GM21447 (cell line): ENCODE data around the gene TAF1B.

Source experiments
- ATAC-seq: cut with Tn5 transposase; IDR thresholded peaks from one replicate; pipeline ENCODE4 v1.9.1; 2021; ENCODE audit not compliant: unreplicated experiment

Gene TAF1B

DNA sequence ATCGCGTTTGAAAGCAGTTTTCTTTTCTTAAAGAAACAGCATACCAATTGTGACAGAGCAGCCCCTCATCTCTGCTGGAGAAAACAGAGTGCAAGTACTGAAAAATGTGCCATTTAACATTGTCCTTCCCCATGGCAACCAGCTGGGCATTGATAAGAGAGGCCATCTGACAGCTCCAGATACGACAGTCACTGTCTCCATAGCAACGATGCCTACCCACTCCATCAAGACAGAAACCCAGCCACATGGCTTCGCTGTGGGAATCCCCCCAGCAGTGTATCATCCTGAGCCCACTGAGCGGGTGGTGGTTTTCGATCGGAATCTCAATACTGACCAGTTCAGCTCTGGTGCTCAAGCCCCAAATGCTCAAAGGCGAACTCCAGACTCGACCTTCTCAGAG lies 117.7 kb downstream of the TAF1B start:
- no peak for ATAC-seq

GRCh38 chr2:9964334-9964980 lies 121.2 kb downstream of the TAF1B start:
- ATAC-seq, result no peak

DNA sequence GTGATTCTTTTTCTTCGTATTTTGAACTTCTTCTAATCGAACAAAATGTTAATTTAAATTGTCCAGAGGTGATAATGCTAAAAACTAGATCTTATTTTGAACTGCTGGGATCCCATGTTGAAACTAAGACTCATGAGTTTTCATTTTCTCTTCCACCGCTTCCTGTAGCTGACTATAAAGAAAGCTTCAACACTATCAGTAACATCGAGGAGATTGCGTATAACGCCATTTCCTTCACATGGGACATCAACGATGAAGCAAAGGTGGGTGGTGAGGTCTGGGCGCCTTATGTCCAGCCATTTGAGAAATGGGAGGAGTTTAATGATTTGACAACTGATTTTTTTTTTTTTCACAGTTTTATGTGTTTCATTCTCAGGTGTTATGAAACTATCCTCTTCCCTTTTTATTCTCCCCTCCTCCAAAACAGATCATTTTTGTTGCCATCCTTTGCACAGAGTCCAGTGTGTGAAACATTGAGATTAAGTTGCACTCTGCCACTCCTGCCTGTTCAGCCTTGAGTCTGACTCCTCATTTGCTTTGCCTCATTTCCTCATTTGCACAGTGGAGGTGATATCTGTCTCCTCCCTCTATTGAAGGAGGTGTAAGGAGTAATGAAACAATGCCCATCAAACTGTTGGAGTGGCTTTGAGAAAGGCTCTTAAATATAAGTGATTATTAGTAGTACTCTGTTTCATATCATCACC lies 122.0 kb downstream of the TAF1B start:
- ATAC-seq, result no peak

DNA sequence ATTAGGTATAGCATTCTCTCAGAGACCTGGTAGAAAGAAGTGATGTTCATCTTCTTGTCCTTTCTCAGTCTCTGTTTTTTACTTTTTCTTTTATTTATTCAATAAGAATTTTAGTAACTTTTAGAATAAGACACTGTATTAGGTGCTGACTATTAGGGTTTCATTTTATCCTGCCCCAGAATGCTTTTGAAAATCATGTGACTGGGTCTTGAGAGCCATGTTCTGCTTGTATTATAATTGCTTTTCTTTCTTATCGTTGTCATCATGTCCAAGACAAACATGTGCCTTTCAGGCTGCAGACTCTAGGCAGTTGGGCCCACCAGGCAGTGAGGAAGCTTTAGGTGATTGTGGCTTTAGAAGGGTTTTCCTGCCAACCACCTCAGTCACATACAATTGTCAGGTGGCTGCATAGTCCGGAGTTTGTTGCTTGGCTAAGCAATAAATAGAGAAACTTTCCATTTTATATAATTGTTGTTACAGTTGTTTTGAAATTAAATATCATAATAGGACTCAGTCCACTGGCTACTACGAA lies 123.3 kb downstream of the TAF1B start:
- ATAC-seq, result no peak

DNA sequence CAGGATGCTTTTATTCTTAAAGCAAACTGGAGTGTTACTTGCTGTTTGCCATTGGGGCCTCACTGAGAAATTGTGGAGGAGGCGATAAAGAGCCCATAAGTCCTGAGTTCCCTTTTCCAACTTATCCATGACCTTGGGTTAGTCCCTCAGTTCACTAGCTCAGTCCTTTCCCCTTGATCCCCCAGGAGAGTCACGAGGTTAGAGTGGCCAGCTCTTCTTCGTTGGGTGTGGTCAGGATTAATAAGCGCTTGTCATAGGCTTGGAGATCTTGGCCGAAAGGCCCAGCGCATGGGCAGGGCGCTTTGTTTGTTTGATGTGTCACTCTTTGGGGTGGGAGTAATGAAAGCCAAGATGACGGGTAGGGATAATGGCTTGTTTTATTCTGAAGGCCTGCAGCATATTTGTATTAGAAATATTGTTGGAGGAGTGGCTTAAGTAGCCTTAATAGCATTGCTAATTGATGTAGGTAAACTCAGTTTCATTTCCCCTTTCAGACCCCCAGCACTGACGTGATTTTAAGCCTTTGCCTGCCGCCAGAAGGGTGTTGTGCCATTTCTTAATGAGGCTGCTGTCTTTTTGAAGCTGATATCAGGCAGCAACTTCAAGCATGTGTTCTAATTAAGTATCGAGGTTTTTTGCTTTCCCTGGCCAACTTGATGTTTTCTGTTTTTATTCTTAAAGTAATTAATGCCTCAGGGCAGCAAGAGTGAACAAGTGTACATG lies 123.9 kb downstream of the TAF1B start:
- ATAC-seq, result no peak

GRCh38 chr2:9968553-9969497 lies 125.6 kb downstream of the TAF1B start:
- no peak for ATAC-seq

- no peak for ATAC-seq
These were observed 127.1 kb downstream of the TAF1B start for GRCh38 chr2:9970200-9971044.

DNA sequence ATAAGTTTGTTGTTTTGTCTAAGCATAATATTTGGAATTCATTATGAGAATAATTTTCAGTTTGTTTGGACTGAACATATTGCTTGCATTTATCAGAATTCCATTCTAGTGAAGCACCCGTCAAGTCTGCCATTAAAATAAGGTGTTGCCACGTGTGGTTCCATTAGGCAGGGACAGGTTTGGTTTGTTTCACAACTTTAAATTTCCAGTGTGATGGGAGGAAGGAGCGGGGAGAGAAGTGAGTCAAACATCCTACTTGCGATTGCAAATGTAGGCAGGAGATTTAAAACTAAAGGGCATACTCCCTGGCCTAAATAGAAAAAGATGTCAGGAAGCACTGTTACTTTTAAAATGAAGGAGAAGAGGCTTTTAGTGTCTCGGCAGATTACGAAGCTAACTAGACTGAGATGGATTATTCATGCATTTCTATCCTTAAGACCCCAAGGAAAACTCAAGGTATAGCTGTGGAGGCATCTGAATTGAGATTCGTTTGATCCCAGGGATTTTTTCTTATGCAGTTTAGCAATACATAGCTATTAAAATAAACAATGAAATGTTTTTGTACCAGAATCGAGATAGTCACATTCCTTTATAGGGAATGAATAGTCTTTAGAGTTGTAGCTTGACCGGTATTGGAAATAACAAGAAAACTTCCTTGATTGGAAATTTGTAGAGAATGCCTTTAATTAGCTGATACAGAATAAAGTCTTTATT lies 128.0 kb downstream of the TAF1B start:
- ATAC-seq, result no peak

DNA sequence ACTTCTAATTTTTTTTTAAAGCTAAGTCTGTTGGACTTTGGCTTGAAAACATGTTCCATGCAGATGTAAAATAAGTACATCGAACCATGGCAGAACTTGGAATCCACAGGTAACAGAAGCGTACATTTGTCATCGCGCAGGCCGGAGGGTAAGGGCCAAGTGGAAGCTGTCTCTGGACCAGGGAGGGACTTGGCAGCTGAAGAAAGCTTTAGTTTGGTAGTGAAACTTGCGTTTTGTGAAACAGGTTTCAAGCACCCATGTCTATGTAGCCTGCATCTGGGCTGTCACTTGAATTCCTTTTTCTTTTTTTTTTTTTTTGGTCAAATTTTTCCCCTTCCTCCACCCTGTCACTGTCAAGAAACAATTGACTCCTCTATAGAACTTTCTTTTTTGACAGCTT lies 128.6 kb downstream of the TAF1B start:
- ATAC-seq, result no peak

- no peak for ATAC-seq
These were observed 129.6 kb downstream of the TAF1B start for GRCh38 chr2:9972621-9973479.

GRCh38 chr2:9973690-9974089 lies 130.4 kb downstream of the TAF1B start:
- ATAC-seq, result no peak

DNA sequence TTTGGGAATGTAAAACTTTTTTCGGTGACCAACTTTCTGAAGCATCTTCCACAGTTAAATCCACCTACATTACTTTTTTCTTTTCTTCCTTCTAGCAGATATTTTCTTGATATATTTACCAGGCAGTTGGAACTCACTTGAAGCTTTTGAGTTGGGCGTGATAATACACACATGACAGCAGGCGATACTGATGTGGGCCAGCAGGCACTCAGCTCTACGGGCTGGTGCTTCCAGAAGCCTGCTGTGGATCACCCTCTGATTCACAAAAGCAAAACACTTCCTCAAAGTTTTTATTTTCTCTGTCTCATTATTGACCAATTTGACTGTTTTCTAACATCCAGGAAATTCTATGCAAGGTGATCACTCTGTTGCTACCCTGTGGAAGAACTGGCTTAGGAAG lies 131.1 kb downstream of the TAF1B start:
- ATAC-seq, result no peak

DNA sequence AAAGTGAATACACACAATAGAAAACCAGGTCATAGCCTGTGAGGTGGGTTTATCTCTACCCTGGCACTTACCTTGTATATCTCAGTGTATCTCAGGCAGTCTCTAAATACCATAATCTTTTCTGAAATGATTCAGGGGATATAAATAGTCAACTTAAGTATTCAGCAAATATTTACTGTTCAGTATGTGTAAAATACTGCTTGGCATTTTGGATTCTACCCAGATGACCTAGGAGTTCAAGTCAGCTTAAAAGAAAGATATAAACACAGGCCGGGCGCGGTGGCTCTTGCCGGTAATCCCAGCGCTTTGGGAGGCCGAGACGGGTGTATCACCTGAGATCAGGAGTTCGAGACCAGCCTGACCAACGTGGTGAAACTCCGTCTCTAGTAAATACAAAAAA lies 132.1 kb downstream of the TAF1B start:
- no peak for ATAC-seq

DNA sequence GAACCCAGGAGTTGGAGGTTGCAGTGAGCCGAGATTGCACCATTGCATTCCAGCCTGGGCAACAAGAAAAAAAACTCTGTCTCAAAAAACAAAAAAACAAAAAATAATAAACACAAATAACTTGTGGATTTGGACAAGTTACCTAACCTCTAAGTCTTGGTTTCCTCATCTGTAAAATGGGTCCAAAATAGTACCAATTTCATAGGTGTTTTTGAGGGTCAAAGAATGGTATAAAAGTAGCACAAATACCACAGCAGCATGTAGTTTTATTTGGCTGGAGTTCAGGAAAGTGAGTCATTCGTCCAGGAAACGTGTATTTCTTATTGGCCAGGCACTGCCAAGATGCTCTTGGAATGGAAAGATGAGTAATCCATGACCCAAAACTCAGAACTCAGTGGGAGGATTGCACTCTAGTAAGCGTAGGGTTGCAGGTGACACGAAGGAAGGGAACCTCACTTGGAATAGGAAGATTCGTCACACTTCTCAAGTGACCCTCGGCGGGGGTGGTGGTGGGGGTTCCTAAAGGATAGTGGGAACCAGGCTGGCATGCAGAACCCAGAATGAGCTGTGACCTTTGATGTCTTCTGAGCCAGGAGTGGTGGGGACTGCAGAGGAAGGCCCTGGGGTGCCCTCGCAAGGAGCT lies 132.7 kb downstream of the TAF1B start:
- no peak for ATAC-seq

- no peak for ATAC-seq
These were observed 136.7 kb downstream of the TAF1B start for GRCh38 chr2:9979977-9980376.

GRCh38 chr2:9980520-9980919 lies 137.2 kb downstream of the TAF1B start:
- ATAC-seq, result no peak

- ATAC-seq, result no peak
These were observed 138.4 kb downstream of the TAF1B start for GRCh38 chr2:9981655-9982054.

GRCh38 chr2:9982248-9982647 lies 139.0 kb downstream of the TAF1B start:
- no peak for ATAC-seq
